ENCODE results near the gene ASTN1. TPM values are rescaled to one million over a fixed set of nuclear protein-coding genes. Genes with fewer than 3 reads are reported as not detected.

Gene ASTN1
- total RNA-seq, 4 donors from 2014 or later = 0.93 to 2.9 (median 2.3) TPM

DNA sequence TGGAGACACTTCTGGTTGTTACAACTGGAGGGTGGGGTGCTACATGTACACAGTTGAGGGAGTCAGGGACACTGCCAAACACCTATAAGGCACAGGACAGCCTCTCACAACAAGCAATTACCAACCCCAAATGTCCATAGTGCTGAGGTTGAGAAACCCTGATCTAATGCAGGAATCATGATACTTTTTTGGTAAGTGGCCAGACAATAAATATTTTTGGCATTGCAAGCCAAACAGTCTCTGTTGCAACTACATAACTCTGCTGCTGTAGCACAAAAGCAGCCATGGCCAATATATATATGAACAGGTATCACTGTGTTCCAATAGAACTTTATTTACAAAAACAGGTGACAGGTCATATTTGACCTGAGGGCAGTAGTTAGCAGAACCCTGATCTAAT is 177.5 kb downstream of the ASTN1 start:
- ATAC-seq = no peak
- TF ChIP-seq POLR2AphosphoS5 (IDR thresholded peaks at IDR 0.05) (no peak), CTCF (IDR thresholded peaks at IDR 0.05) (no peak), POLR2A (IDR thresholded peaks at IDR 0.05) (no peak), EP300 (IDR thresholded peaks at IDR 0.05) (no peak)
- H3K4me1 ChIP-seq = no peaks in the 10 kb centered on the region
- no peak overlapping the region for H3K27ac ChIP-seq
- no peaks in the 10 kb centered on the region for H3K27me3 ChIP-seq
- H3K4me3 ChIP-seq = no peak overlapping the region
- H3K36me3 ChIP-seq = no peaks in the 10 kb centered on the region
- H3K9me3 ChIP-seq = no peaks in the 10 kb centered on the region

DNA sequence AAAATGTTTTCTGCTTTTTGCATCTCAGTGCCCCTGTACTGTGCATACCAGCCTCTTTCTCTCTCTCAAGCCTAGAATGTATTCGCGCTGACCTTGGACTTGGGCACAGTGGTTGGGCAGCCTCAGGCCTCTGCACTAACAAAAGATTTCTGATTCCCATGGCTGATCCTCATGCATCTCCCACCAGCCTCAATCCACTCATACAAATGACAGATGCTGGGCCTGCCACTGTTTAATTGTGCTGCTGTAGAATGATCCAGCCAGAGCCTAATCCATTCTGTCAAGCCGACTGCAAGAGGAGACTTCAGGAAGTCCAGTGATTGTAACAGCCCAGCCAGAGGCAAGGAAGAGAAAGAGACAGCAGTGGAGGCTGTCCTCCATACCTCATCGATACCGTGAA is 180.8 kb downstream of the ASTN1 start:
- H3K9me3 ChIP-seq = no peaks in the 10 kb centered on the region
- WGBS, 2 donors (ENCODE audit: low coverage in 1 of 2) = 86 to 88% methylated on average over 4 to 5 of the region's 5 CpGs
- H3K4me3 ChIP-seq = no peak overlapping the region
- ATAC-seq = no peak
- no peak for TF ChIP-seq POLR2AphosphoS5 (IDR thresholded peaks at IDR 0.05)
- TF ChIP-seq POLR2A (IDR thresholded peaks at IDR 0.05) = no peak
- no peak for TF ChIP-seq EP300 (IDR thresholded peaks at IDR 0.05)
- TF ChIP-seq CTCF (IDR thresholded peaks at IDR 0.05) = no peak
- no peaks in the 10 kb centered on the region for H3K4me1 ChIP-seq
- no peaks in the 10 kb centered on the region for H3K27me3 ChIP-seq
- H3K27ac ChIP-seq = no peak overlapping the region
- no peaks in the 10 kb centered on the region for H3K36me3 ChIP-seq

- Histone ChIP-seq H3K27me3 (no peaks in the 10 kb centered on the region), H3K4me3 (no peak overlapping the region), H3K4me1 (no peaks in the 10 kb centered on the region), H3K9me3 (no peaks in the 10 kb centered on the region), H3K36me3 (no peaks in the 10 kb centered on the region), H3K27ac (no peak overlapping the region)
- TF ChIP-seq CTCF (IDR thresholded peaks at IDR 0.05) (no peak), EP300 (IDR thresholded peaks at IDR 0.05) (no peak), POLR2A (IDR thresholded peaks at IDR 0.05) (no peak), POLR2AphosphoS5 (IDR thresholded peaks at IDR 0.05) (no peak)
- 84 to 86% methylated on average over 6 to 7 of the region's 7 CpGs for WGBS, 2 donors (ENCODE audit: low coverage in 1 of 2)
- no peak for ATAC-seq
These were observed 187.7 kb downstream of the ASTN1 start for GRCh38 chr1:176976771-176977170.

DNA sequence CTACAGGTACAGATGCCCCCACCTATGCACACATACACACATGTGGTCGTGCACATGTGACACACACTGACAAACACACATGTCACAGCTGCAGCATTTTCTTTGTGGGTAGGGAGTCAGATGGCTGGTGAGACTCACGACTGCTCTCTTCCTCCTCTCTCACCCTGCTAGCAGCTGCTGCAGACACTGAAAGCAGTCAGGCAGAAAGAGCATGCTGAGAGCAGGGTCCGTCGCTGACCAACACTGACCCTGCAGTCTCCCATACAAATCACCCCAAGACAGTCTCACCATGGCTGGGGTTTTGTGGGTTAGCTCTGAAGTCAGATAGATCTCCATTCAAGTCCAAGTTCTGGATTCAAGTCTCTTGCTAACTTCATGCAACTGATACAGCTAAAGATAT is 188.3 kb downstream of the ASTN1 start:
- TF ChIP-seq EP300 (IDR thresholded peaks at IDR 0.05) (no peak), POLR2AphosphoS5 (IDR thresholded peaks at IDR 0.05) (no peak), POLR2A (IDR thresholded peaks at IDR 0.05) (no peak), CTCF (IDR thresholded peaks at IDR 0.05) (no peak)
- Histone ChIP-seq H3K36me3 (no peaks in the 10 kb centered on the region), H3K27ac (no peak overlapping the region), H3K4me1 (no peaks in the 10 kb centered on the region), H3K9me3 (no peaks in the 10 kb centered on the region), H3K4me3 (no peak overlapping the region), H3K27me3 (no peaks in the 10 kb centered on the region)
- 67% methylated on average over 1 of the region's 4 CpGs; no CpG with 5 or more reads in 1 of the 2 donors for WGBS, 2 donors (ENCODE audit: low coverage in 1 of 2)
- no peak for ATAC-seq

DNA sequence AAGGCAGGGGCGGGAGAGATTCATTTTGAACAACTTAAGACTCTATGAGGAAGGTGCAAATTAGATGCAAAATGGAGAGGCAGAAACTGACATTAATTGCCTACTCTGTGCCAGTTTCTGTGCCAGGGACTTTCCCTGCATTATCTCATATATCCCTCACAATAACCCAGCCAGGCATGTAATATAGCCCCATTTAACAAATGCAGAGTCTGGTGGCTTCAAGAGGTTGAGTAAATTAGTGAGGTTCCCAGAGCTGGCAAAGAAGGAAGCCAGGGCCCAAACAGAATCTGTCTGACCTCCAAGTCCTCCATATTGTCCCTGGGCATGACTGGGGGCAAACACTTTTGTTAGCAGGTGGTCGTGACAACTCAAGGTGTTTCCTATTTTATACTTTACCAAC is 199.8 kb downstream of the ASTN1 start:
- no peak for ATAC-seq
- 60 to 92% methylated on average over 1 to 2 of the region's 2 CpGs for WGBS, 2 donors (ENCODE audit: low coverage in 1 of 2)
- TF ChIP-seq EP300 (IDR thresholded peaks at IDR 0.05) (no peak), POLR2AphosphoS5 (IDR thresholded peaks at IDR 0.05) (no peak), CTCF (IDR thresholded peaks at IDR 0.05) (no peak), POLR2A (IDR thresholded peaks at IDR 0.05) (no peak)
- no peaks in the 10 kb centered on the region for H3K9me3 ChIP-seq
- H3K27me3 ChIP-seq = no peaks in the 10 kb centered on the region
- H3K36me3 ChIP-seq = no peaks in the 10 kb centered on the region
- no peak overlapping the region for H3K27ac ChIP-seq
- no peaks in the 10 kb centered on the region for H3K4me1 ChIP-seq
- H3K4me3 ChIP-seq = no peak overlapping the region

Data from gastroesophageal sphincter (tissue), 4 donors.